Naive thymus-derived CD8-positive, alpha-beta T cell (primary cell): ENCODE data around the gene MPP3. TPM values are rescaled to one million over a fixed set of nuclear protein-coding genes. Genes with fewer than 3 reads are reported as not detected.

Experiments
- ATAC-seq, 2 donors: fragments of 150-1000 bp; cut with Tn5 transposase in 1 of 2; sonication (Bioruptor Pico), chemical (Tn5 transposase) in 1 of 2; 1 replicate in 1 of 2; 2 replicates in 1 of 2; pipeline ENCODE4 v1.10.0; 2021; ENCODE audit warnings: mild to moderate bottlenecking in 2 of 2, moderate library complexity in 2 of 2
- POLR2A ChIA-PET: fragments of 350-600 bp; sonication (Branson Sonifier 250); formaldehyde crosslinking; loops from one replicate; lab custom pipeline; 2021; ENCODE audit warnings: antibody characterized with exemption; lab: Charles Lee
- DNase-seq, 10 donors: peaks; one replicate each; pipeline versions ENCODE4 v3.0.0 to v3.0.0-alpha.2; 2020 to 2022
- H3K27ac Mint-ChIP-seq, 10 donors: one replicate each; pipeline ENCODE4 v1.8.0; 2020 to 2022; ENCODE audit warnings: mild to moderate bottlenecking in 10 of 10, mixed read lengths in 10 of 10, moderate library complexity in 4 of 10, inconsistent platforms in 1 of 10
- H3K27me3 Mint-ChIP-seq, 5 donors: one replicate each; pipeline ENCODE4 v1.8.0; 2021 to 2022; ENCODE audit warnings: mixed read lengths in 5 of 5
- H3K36me3 Mint-ChIP-seq, 3 donors: one replicate each; pipeline ENCODE4 v1.8.0; 2020 to 2022; ENCODE audit warnings: mixed read lengths in 3 of 3, mild to moderate bottlenecking in 2 of 3, inconsistent platforms in 1 of 3
- H3K4me1 Mint-ChIP-seq, 4 donors: one replicate each; pipeline ENCODE4 v1.8.0; 2021 to 2022; ENCODE audit warnings: mixed read lengths in 4 of 4
- H3K4me3 Mint-ChIP-seq, 10 donors: one replicate each; pipeline ENCODE4 v1.8.0; 2020 to 2022; ENCODE audit warnings: mild to moderate bottlenecking in 10 of 10, mixed read lengths in 10 of 10, moderate library complexity in 6 of 10, inconsistent platforms in 1 of 10
- H3K9me3 Mint-ChIP-seq, 9 donors: one replicate each; pipeline ENCODE4 v1.8.0; 2020 to 2022; ENCODE audit warnings: mixed read lengths in 9 of 9, mild to moderate bottlenecking in 3 of 9, inconsistent platforms in 1 of 9, moderate library complexity in 1 of 9
- polyA plus RNA-seq, 3 donors: library from polyadenylated mRNA; unstranded; fragments of 300-500 nt; fragmentation: Illumina TruSeq; gene quantifications; one replicate each; pipeline ENCODE4 v1.2.3, GENCODE V29; 2021
- total RNA-seq, 8 experiments: library from RNA in 2 of 8; stranded (reverse) in 2 of 8; gene quantifications; one replicate each; pipeline ENCODE4 v1.2.3 and lab custom pipeline; 2021 to 2026

MPP3 gene
- total and polyA plus RNA-seq, 5 experiments from 2014 or later = 0.16 TPM; not detected in 4

DNA sequence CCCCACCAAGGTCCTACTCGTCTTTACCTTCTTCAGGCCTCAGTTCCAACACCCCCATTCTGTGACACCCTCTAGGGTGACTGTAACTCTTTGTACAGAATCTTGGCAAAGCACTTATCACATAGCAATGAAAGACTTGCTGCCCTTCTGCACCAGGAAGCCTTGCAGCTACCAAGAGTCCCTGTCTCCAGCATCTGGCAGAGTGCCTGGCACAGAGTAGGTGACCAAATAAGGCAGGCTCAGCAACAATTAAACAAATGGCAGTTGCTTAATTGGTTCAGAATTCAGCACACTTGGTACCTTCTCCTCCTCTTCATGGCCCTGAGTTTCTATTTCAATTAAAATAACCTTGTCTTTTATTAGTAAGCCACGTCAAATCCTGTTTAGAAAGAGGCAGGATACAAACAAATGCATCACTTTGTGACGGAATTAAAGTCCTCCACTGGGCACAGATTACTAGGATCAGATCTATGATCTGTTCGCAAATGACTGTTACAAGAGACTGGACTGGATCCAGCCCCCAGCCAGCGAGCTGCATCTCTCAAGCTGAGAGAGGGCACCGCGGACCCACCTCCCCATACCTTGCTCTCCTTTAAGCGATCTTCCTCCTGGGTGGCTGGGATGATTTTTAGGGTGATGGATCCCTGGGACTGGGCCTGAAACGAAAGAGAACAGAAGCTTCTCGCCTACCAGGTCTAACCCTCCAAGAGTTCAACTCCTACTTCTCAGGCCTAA lies 9.4 kb downstream of the MPP3 start:
- peak overlapping the region in 2 of 10 donors; percentile 29 to 79 for H3K27ac Mint-ChIP-seq
- POLR2A ChIA-PET = no interaction called here
- H3K9me3 Mint-ChIP-seq = no peaks in the 10 kb centered on the region
- DNase-seq (no peak), ATAC-seq (no peak)
- H3K4me3 Mint-ChIP-seq = no peak overlapping the region
- H3K4me1 Mint-ChIP-seq = no peaks in the 10 kb centered on the region
- no peaks in the 10 kb centered on the region for H3K36me3 Mint-ChIP-seq
- peaks cover 0 to 2% (median 0%) of the 10 kb centered on the region in 5 donors for H3K27me3 Mint-ChIP-seq

DNA sequence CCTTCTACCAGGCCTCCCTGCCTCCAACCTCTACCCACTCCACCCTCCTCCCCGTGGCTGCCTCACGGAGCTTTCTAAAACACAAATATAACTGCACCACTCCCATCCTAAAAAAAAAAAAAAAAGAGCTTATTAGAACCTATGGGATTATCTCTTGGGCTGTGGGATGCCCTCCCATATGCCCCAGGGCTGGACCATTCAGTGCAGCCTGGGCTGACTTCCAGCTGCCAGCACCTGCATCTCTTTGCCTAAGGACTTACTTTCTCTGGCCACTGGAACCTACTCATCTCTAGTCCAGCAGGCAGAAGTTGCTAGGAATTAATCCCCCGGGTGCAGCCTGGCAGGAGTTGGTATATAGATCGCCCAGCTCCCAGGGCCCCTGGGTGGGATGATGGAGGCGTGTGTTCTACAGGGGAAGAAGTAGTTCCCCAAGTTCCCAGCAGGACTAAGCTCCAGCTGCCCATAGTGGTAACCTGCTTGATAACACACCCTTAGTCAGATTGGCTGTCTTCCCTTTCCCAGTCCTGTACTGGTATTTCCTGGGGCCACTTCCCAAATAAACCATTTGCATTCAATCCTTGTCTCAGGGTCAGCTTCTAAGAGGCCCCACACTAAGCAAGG lies 10.3 kb downstream of the MPP3 start:
- no peak for DNase-seq
- Mint-ChIP-seq H3K36me3 (no peaks in the 10 kb centered on the region), H3K4me1 (no peaks in the 10 kb centered on the region), H3K4me3 (no peak overlapping the region), H3K27ac (peak overlapping the region in 1 of 10 donors; percentile 79), H3K9me3 (no peaks in the 10 kb centered on the region), H3K27me3 (peaks cover 0 to 2% (median 0%) of the 10 kb centered on the region in 5 donors)
- POLR2A ChIA-PET = no interaction called here
- no peak for ATAC-seq

DNA sequence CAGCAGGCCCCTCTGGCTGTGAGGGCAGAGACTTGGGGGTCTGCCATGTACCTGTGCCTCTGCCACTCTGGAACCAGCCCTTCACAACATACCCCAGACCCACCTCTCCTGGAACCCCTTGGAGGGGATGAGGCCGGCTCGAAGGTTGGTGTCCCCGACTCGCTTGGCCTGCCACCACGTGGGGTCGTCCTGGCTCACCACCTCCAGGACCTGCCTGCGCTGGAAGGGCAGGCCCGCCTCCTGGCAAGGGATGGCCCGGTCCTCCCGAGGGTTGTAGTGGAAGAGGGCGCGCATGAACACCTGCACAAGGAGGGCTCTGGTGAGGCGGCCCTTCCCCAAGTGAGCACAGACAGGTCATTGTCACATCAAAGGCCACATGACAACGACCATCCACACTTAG lies 12.2 kb downstream of the MPP3 start:
- Mint-ChIP-seq H3K9me3 (no peaks in the 10 kb centered on the region), H3K27me3 (peaks cover 0 to 3% (median 0%) of the 10 kb centered on the region in 5 donors), H3K4me3 (no peak overlapping the region), H3K4me1 (no peaks in the 10 kb centered on the region), H3K36me3 (no peaks in the 10 kb centered on the region), H3K27ac (no peak overlapping the region)
- ATAC-seq = no peak
- POLR2A ChIA-PET = no interaction called here
- DNase-seq = no peak

DNA sequence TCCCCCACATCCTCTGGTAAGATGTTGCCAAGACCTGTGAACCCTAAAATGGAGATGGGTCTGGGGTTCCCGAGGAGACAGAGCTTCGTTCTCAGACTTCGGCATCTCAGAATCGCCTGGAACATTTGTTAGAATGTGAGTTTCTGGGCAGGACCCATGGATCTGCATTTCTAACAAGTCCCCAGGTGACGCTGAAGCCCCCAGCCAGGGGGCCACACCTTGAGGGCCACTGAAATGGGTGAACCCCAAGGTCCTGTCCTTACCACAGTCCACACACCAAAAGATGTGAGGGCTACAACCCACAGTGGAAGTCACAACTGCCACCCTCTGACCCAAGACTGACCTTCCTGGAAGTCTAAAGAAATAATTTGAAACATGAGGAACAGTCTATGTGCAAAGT lies 14.0 kb downstream of the MPP3 start:
- Mint-ChIP-seq H3K4me3 (no peak overlapping the region), H3K27me3 (peaks cover 0 to 3% (median 0%) of the 10 kb centered on the region in 5 donors), H3K9me3 (no peaks in the 10 kb centered on the region), H3K27ac (no peak overlapping the region), H3K36me3 (no peaks in the 10 kb centered on the region), H3K4me1 (no peaks in the 10 kb centered on the region)
- no peak for DNase-seq
- no peak for ATAC-seq
- POLR2A ChIA-PET = no interaction called here

DNA sequence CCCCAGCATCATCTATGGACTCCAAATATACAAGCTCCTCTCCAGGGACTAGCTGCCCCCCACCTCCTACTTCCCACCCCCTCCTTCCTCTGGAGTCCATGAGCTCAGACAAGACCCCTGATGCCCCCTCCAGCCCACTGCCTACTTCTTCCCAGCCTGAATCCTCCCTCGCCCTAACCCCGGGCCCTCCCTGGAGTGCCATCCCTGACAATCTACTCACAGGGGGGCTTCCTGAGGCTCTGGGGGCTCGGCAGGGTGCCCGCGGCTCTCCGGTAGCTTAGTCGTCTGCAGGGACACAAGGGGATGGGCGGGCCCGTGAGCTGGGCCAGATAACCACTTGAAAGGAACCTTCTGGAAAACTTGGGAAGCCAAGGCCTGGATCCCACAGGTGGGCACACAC lies 15.1 kb downstream of the MPP3 start:
- H3K9me3 Mint-ChIP-seq = no peaks in the 10 kb centered on the region
- POLR2A ChIA-PET = no interaction called here
- no peaks in the 10 kb centered on the region for H3K4me1 Mint-ChIP-seq
- ATAC-seq (no peak), DNase-seq (no peak)
- H3K27me3 Mint-ChIP-seq = peaks cover 0 to 8% (median 1%) of the 10 kb centered on the region in 5 donors
- no peak overlapping the region for H3K27ac Mint-ChIP-seq
- no peaks in the 10 kb centered on the region for H3K36me3 Mint-ChIP-seq
- H3K4me3 Mint-ChIP-seq = no peak overlapping the region

DNA sequence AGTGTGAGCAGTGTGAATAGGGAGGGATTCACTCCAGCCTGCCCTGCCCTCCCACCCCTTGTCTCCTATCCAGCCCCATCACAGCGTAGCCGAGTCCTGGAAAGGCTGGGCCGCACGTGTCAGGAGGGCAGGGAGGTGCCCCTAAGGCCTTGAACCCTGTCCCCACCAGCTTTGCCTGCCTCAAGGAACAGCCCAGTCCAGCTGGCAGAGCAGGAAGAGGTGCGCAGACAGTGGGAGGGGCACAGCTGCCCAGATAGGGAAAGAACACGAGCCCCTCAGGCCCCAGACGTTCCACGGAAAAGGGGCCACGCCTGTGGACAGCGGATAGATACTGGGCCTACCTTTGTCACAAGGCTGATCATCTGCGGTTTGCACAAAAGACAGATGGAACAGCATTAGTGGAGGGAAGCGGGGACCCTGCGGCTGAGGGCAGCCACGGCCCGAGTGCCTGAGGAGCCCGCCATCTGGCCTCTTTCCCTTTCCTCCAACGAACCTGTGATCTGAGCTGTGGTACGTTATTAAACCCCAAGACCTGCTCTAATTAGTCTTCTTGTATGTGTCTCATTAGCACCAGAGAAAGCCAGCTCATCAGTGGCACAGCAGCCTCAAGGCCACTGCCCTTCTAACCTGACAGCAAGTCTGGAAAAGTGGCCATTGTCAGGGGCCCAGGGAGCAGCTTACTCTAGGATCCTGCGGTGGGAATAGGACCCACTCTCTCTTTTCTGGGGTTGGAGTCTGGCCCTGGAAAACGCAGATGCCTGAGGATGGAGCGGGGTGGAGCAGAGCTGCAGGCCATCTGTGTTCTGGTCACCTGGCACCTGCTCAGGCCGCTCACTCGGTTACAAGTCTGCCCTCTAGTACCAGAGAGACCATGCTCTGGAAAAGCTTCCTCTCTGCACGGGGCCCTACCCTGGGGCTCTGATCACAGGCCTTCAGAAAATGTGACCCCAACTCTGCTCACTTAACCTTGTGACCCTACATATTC lies 16.3 kb downstream of the MPP3 start:
- Mint-ChIP-seq H3K4me3 (no peak overlapping the region), H3K9me3 (no peaks in the 10 kb centered on the region), H3K36me3 (no peaks in the 10 kb centered on the region), H3K27ac (no peak overlapping the region), H3K4me1 (no peaks in the 10 kb centered on the region), H3K27me3 (peaks cover 0 to 11% (median 4%) of the 10 kb centered on the region in 5 donors)
- peak in 1 of 10 donors; percentile 47 for DNase-seq
- no peak for ATAC-seq
- POLR2A ChIA-PET = no interaction called here

DNA sequence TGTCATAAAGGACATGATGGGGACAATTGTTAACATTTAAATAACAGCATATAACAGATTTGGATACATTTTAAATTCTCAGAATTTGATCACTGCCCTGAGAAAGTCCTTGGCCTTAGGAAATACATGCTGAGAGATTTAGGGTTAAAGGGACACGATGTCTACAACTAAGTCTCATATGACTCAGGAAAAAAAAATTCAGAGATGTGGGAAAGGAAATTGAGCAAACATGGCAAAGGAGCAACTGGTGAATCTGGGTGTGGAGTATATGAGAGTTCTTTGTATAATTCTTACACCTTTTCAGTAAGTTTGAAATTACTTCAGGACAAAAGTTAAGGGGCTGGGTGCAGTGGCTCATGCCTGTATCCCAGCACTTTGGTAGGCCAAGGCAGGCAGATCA lies 18.2 kb downstream of the MPP3 start:
- peaks cover 0 to 11% (median 7%) of the 10 kb centered on the region in 5 donors for H3K27me3 Mint-ChIP-seq
- H3K36me3 Mint-ChIP-seq = no peaks in the 10 kb centered on the region
- no peak overlapping the region for H3K27ac Mint-ChIP-seq
- POLR2A ChIA-PET = no interaction called here
- H3K4me3 Mint-ChIP-seq = no peak overlapping the region
- no peaks in the 10 kb centered on the region for H3K4me1 Mint-ChIP-seq
- ATAC-seq (no peak), DNase-seq (no peak)
- H3K9me3 Mint-ChIP-seq = no peaks in the 10 kb centered on the region

DNA sequence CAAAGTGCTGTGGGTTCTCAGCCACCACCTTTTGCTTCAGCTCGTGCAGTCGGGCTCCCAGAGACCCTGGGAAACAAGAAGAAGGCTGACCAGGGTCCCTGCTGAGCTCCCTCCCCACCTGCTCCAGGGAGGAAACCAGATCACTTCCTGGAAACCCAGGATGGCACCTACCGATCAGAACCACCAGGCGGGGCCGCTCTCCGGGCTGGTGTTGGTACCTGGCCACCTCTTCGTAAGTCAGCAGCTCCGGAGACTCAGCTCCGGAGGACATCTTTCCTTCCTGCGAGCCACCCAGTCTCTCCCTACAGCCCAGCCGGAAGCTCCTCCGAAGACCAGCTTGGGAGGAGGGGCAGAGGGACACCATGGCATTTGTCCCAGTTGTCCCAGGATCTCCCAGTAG lies 18.9 kb downstream of the MPP3 start:
- Mint-ChIP-seq H3K4me3 (no peak overlapping the region), H3K36me3 (no peaks in the 10 kb centered on the region), H3K27me3 (peaks cover 0 to 11% (median 7%) of the 10 kb centered on the region in 5 donors), H3K27ac (no peak overlapping the region), H3K9me3 (no peaks in the 10 kb centered on the region), H3K4me1 (no peaks in the 10 kb centered on the region)
- no peak for ATAC-seq
- POLR2A ChIA-PET = no interaction called here
- no peak for DNase-seq

DNA sequence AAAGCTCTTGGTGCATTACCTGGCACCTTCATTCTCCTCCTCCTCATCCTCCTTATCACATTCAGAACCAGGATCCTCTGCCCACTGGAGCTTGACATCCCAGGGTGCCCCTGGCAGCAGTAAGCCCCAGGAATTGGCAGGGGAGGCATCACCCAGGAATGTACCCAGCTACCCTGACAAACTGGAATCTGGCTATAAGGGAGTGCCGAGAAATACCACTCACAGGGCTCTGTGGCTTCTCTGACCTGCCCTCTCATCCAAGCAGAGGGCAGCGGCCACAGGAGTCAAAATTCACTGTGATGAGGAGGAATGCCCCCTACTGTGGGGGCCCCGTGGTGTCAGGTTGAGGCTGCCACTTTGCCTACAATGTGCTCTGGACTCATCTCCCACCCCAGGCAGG lies 19.6 kb downstream of the MPP3 start:
- no peak overlapping the region for H3K27ac Mint-ChIP-seq
- peaks cover 0 to 11% (median 7%) of the 10 kb centered on the region in 5 donors for H3K27me3 Mint-ChIP-seq
- H3K4me3 Mint-ChIP-seq = no peak overlapping the region

DNA sequence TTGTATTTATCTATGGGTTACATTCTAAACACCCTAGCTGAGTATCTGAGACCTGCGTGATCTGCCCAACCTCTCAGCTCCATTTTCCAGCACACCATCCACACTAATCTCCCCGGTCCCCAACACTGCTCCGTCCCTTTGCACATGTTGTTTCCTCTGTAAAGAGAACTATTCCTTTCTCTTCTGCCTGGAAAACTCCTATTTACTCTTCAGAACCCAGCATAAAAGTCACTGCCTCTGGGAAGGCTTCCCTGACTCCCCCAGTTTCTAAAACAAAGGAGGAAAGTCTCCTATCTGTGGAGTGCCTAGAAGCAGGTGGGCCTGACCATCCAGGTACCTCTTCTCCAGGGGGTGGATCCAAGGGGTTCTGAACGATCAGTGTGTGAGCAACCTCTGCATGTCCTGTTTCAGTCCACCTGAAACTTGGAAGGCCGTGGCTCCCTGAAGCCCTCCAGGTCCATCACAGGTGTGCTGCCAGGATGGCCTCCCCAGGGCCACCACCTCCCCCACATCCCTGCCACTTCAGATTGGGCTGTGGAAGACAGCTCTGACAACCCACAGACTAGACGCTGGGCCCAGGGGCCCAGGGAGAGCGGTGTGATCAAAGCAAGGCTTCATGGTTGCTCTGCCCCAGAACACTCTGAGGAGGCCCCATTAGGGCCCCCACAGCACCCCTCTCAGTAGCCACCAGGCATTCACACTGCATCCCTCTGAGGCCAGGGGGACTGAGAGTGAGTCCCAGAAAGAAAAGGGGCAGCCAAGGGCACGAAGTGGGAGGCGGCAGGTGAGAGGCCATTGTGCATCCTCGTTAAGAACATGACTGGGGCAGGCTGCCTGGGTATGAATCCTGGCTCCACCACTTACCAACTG lies 20.3 kb downstream of the MPP3 start:
- POLR2A ChIA-PET = no interaction called here
- H3K4me3 Mint-ChIP-seq = no peak overlapping the region
- no peak overlapping the region for H3K27ac Mint-ChIP-seq
- H3K36me3 Mint-ChIP-seq = no peaks in the 10 kb centered on the region
- ATAC-seq = no peak
- no peaks in the 10 kb centered on the region for H3K4me1 Mint-ChIP-seq
- DNase-seq = peak in 1 of 10 donors; percentile 53
- H3K9me3 Mint-ChIP-seq = no peaks in the 10 kb centered on the region
- peaks cover 0 to 11% (median 7%) of the 10 kb centered on the region in 5 donors for H3K27me3 Mint-ChIP-seq

More for the DNA sequence above, 19.6 kb downstream of the MPP3 start:
- Mint-ChIP-seq H3K9me3 (no peaks in the 10 kb centered on the region), H3K36me3 (no peaks in the 10 kb centered on the region), H3K4me1 (no peaks in the 10 kb centered on the region)
- POLR2A ChIA-PET = no interaction called here
- ATAC-seq (no peak), DNase-seq (no peak)

DNA sequence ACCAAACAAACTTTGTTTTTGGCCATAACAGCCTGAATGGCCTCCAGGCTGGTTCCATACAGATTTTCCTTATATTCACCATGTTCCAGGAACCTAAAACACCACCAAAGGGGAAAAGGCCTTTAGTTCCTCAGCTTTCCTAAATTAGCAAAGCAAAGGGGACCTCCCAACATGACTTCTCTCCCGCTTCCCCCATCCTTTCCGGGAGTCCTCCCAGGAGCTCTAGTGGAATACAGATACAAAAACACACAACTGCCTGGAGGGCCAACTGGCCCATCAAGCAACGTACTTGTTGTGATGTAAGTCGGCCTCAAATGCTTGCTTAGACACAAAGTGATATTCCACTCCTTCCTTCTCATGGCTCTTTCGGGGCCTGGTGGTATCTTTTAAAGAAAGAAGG lies 22.1 kb downstream of the MPP3 start:
- no peaks in the 10 kb centered on the region for H3K4me1 Mint-ChIP-seq
- POLR2A ChIA-PET = no interaction called here
- ATAC-seq = no peak
- H3K27me3 Mint-ChIP-seq = peaks cover 0 to 15% (median 8%) of the 10 kb centered on the region in 5 donors
- H3K9me3 Mint-ChIP-seq = no peaks in the 10 kb centered on the region
- no peak overlapping the region for H3K4me3 Mint-ChIP-seq
- H3K27ac Mint-ChIP-seq = no peak overlapping the region
- DNase-seq = no peak
- H3K36me3 Mint-ChIP-seq = no peaks in the 10 kb centered on the region

DNA sequence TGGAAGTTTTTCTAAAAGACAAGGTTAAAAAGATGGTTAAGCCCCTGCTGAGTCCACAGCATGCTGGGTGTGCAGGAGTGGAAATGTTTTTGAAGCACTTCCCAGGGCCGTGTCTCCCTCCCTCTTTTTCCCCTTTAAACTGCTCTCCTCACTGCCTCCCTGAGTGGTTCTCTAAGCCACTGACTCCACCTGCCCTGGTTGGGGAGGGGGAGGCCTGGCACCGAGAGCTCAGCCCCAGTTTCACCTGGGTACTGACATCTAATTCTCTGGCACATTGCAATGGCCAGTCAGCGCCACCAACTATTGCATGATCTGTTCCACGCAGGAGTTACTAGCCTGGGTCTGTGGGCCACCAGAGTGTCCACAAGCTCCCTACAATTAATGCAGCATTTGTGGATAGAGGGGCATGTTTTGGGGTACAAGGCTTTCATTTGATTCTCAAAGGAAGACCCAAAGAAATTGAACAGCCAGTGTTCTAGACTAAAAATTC lies 22.7 kb downstream of the MPP3 start:
- Mint-ChIP-seq H3K27me3 (peaks cover 0 to 14% (median 8%) of the 10 kb centered on the region in 5 donors), H3K9me3 (no peaks in the 10 kb centered on the region), H3K27ac (no peak overlapping the region), H3K36me3 (no peaks in the 10 kb centered on the region), H3K4me1 (no peaks in the 10 kb centered on the region), H3K4me3 (no peak overlapping the region)
- ATAC-seq = no peak
- POLR2A ChIA-PET = no interaction called here
- DNase-seq = no peak
